ENCODE data around the gene DNAJC1.

- TF ChIP-seq CTCF (IDR thresholded peaks at IDR 0.05; ENCODE audit: poor library complexity, severe bottlenecking) (no peak), EP300 (conservative IDR thresholded peaks at IDR 0.05; ENCODE audit: poor library complexity, severe bottlenecking) (peak; percentile 49), EZH2 (IDR thresholded peaks at IDR 0.05; ENCODE audit: borderline replicate concordance, insufficient read depth, low read length, poor library complexity, severe bottlenecking) (no peak), RAD21 (conservative IDR thresholded peaks at IDR 0.05) (no peak), POLR2AphosphoS5 (IDR thresholded peaks at IDR 0.05) (peak; percentile 11), REST (IDR thresholded peaks at IDR 0.05; ENCODE audit: borderline replicate concordance) (no peak), SMC3 (conservative IDR thresholded peaks at IDR 0.05; ENCODE audit: poor library complexity) (no peak)
These were observed 84.4 kb downstream of the DNAJC1 start for GRCh38 chr10:21919117-21919516.

All from neural cell (in vitro differentiated cells).